Mesendoderm (in vitro differentiated cells): ENCODE results near the gene SERINC3.

Experiments
- DNase-seq: peaks from one replicate; pipeline ENCODE4 v3.0.0; 2013
- H2AK5ac ChIP-seq: 2 replicates; pipeline ENCODE4 v1.6.1; 2013; ENCODE audit warnings: low read length, inconsistent platforms
- H2BK120ac ChIP-seq: 2 replicates; pipeline ENCODE4 v1.6.1; 2013; ENCODE audit warnings: low read depth, mild to moderate bottlenecking, low read length, moderate library complexity, mixed read lengths
- H2BK15ac ChIP-seq: replicated peaks from 2 replicates; pipeline ENCODE4 v1.6.1; 2013; ENCODE audit warnings: low read depth, mild to moderate bottlenecking, moderate library complexity
- H2BK5ac ChIP-seq: 2 replicates; pipeline ENCODE4 v1.6.1; 2013; ENCODE audit warnings: low read length, inconsistent platforms
- H3K18ac ChIP-seq: 2 replicates; pipeline ENCODE4 v1.6.1; 2013; ENCODE audit warnings: mild to moderate bottlenecking, low read length, mixed read lengths
- H3K23ac ChIP-seq: one replicate; pipeline ENCODE4 v1.6.1; 2013; ENCODE audit warnings: low read length
- H3K27ac ChIP-seq: 2 replicates; pipeline ENCODE4 v1.5.1; 2013; ENCODE audit warnings: low read depth, mild to moderate bottlenecking, inconsistent platforms, low read length, moderate library complexity
- H3K27me3 ChIP-seq: 2 replicates; pipeline ENCODE4 v1.6.1; 2013; ENCODE audit warnings: low read length, control low read depth, mild to moderate bottlenecking, inconsistent platforms; ENCODE audit not compliant: insufficient read depth, poor library complexity
- H3K36me3 ChIP-seq: 2 replicates; pipeline ENCODE4 v1.6.1; 2013; ENCODE audit warnings: low read length, inconsistent platforms; ENCODE audit not compliant: control insufficient read depth, insufficient read depth
- H3K4ac ChIP-seq: one replicate; pipeline ENCODE4 v1.6.1; 2013; ENCODE audit warnings: low read depth, mild to moderate bottlenecking, low read length, moderate library complexity
- H3K4me1 ChIP-seq: 2 replicates; pipeline ENCODE4 v1.6.1; 2013; ENCODE audit warnings: low read depth, low read length, inconsistent platforms; ENCODE audit not compliant: control insufficient read depth
- H3K4me2 ChIP-seq: 2 replicates; pipeline ENCODE4 v1.6.1; 2013; ENCODE audit warnings: low read length
- H3K4me3 ChIP-seq: 2 replicates; pipeline ENCODE4 v1.5.1; 2013; ENCODE audit warnings: mild to moderate bottlenecking, low read length
- H3K56ac ChIP-seq: one replicate; pipeline ENCODE4 v1.6.1; 2013; ENCODE audit warnings: low read length
- H3K79me1 ChIP-seq: 2 replicates; pipeline ENCODE4 v1.6.1; 2013; ENCODE audit warnings: low read length, inconsistent platforms
- H3K79me2 ChIP-seq: 2 replicates; pipeline ENCODE4 v1.6.1; 2013; ENCODE audit warnings: mild to moderate bottlenecking, low read length; ENCODE audit not compliant: control insufficient read depth, insufficient read depth
- H3K9ac ChIP-seq: 2 replicates; pipeline ENCODE4 v1.6.1; 2013; ENCODE audit warnings: low read length, inconsistent platforms
- H4K5ac ChIP-seq: one replicate; pipeline ENCODE4 v1.6.1; 2013; ENCODE audit warnings: low read length
- H4K8ac ChIP-seq: one replicate; pipeline ENCODE4 v1.6.1; 2013; ENCODE audit warnings: low read depth, mild to moderate bottlenecking, control low read depth, low read length, moderate library complexity
- whole genome bisulfite sequencing: extraction: QIAGEN DNeasy Blood & Tissue Kit; methylation state at CpG from one replicate; pipeline ENCODE4 v1.1.7; 2013; ENCODE audit warnings: low lambda C conversion rate, missing lambda C conversion rate; ENCODE audit not compliant: insufficient coverage; ENCODE audit errors: extremely low coverage; 5-methylcytosine and 5-hydroxymethylcytosine counted together

Gene SERINC3

DNA sequence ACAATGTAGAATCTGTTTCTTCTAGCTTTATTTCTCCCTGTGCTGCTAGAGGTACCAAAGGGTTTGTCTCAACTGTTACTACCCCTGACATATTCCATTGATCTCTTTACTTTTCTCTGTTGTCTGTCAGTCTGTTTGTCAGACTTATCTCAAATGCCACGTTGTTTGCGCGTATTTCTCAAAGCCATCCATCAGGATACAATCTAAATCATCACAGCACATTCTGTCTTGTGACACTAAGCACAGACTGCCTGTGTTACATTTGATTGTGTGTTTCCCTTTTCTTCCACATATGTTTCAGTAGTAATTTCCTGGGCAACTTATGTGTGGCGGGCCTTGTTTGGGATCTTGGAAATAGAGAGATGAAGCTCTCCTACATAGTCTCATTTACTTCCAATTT lies 30.2 kb upstream of the SERINC3 start:
- Histone ChIP-seq H2BK120ac (no peak overlapping the region), H3K79me1 (peaks cover 4% of the 10 kb centered on the region), H3K23ac (no peak overlapping the region), H3K36me3 (no peaks in the 10 kb centered on the region), H3K27me3 (no peaks in the 10 kb centered on the region), H3K4me2 (no peak overlapping the region), H2BK5ac (no peak overlapping the region), H3K4me1 (peaks cover 3% of the 10 kb centered on the region), H2BK15ac (no peak overlapping the region), H3K79me2 (no peaks in the 10 kb centered on the region), H3K4me3 (no peak overlapping the region), H3K9ac (no peak overlapping the region), H3K4ac (no peak overlapping the region), H3K18ac (no peak overlapping the region), H2AK5ac (no peak overlapping the region), H4K5ac (no peak overlapping the region), H3K56ac (no peak overlapping the region), H3K27ac (no peak overlapping the region), H4K8ac (no peak overlapping the region)
- no peak for DNase-seq
- no CpG with 5 or more reads among the region's 4 CpGs for WGBS

DNA sequence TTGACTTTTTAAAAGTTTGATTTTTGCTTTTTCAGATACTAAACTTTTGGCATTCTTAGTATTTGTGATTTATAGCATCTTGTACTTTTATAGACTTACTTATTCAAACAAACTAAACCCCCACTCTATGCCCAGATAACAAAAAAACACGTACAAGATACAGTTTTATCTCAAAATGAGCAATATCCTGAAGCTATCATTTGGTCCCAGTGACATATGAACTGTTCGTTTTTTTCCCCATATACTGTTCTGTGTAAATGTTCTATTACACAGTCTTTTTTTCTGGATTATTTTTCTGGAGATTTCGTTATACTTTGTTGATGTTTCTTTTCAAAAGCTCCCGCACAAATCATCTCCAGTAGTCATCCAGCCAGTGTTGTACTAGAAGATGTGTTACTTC lies 27.3 kb upstream of the SERINC3 start:
- no peak overlapping the region for H2AK5ac ChIP-seq
- H3K56ac ChIP-seq: peak overlapping the region; percentile 30
- H3K79me2 ChIP-seq: no peaks in the 10 kb centered on the region
- no peak overlapping the region for H4K5ac ChIP-seq
- no peak overlapping the region for H3K4me3 ChIP-seq
- H2BK15ac ChIP-seq: no peak overlapping the region
- peaks cover 4% of the 10 kb centered on the region for H3K79me1 ChIP-seq
- no peak overlapping the region for H3K4ac ChIP-seq
- no peak overlapping the region for H3K27ac ChIP-seq
- WGBS: no CpG with 5 or more reads among the region's 4 CpGs
- H3K27me3 ChIP-seq: no peaks in the 10 kb centered on the region
- peaks cover 3% of the 10 kb centered on the region for H3K4me1 ChIP-seq
- no peak overlapping the region for H3K9ac ChIP-seq
- DNase-seq: no peak
- no peak overlapping the region for H2BK5ac ChIP-seq
- H3K18ac ChIP-seq: no peak overlapping the region
- no peak overlapping the region for H4K8ac ChIP-seq
- no peak overlapping the region for H2BK120ac ChIP-seq
- no peaks in the 10 kb centered on the region for H3K36me3 ChIP-seq
- no peak overlapping the region for H3K23ac ChIP-seq
- H3K4me2 ChIP-seq: no peak overlapping the region

DNA sequence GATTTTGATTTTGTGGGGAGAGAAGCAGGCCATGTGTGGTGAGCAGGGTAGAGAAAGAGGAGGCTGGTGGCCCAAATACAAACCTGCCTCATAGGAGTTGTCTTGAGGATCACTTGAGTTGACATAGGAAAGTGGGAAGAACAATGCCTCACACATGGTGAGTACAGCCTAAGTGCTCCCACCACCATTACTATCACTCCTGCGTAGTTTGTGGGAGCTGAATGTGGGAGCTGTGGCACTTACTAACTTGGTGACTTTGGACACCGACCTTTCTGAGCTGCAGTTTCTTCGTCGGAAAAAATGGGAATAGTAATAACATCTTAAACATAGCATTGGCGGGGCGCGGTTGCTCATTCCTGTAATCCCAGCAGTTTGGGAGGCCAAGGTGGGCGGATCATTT lies 25.5 kb upstream of the SERINC3 start:
- Histone ChIP-seq H3K56ac (no peak overlapping the region), H3K9ac (no peak overlapping the region), H3K36me3 (no peaks in the 10 kb centered on the region), H2BK120ac (no peak overlapping the region), H3K18ac (no peak overlapping the region), H4K5ac (no peak overlapping the region), H2AK5ac (no peak overlapping the region), H2BK15ac (no peak overlapping the region), H3K4ac (no peak overlapping the region), H4K8ac (no peak overlapping the region), H3K23ac (no peak overlapping the region), H3K4me3 (no peak overlapping the region), H3K79me2 (no peaks in the 10 kb centered on the region), H3K27me3 (no peaks in the 10 kb centered on the region), H3K27ac (no peak overlapping the region), H3K4me1 (no peaks in the 10 kb centered on the region), H2BK5ac (no peak overlapping the region), H3K79me1 (peaks cover 3% of the 10 kb centered on the region), H3K4me2 (no peak overlapping the region)
- DNase-seq: no peak
- WGBS: no CpG with 5 or more reads among the region's 8 CpGs

DNA sequence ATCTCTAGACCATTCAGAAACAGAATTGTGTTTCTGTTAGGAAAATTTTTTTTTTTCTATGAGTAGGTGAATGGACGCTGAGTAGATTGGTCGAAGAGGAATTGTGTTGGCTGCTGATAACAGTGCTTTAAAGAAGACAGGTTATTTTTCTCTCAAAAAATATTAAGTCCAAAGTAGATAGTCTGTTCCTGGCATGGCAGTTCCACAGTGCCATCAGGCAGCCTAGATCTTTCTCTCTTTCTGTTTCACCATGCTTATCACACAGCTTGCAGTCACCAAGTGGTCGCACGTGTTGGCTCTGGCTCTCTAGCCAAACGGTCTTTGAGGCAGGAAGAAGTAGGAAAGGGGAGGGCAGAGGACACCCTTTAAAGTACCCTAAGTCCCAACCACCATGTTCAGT lies 22.4 kb upstream of the SERINC3 start:
- no peak overlapping the region for H3K4me2 ChIP-seq
- WGBS: no CpG with 5 or more reads among the region's 5 CpGs
- H2BK15ac ChIP-seq: no peak overlapping the region
- no peak overlapping the region for H3K18ac ChIP-seq
- no peak overlapping the region for H2BK120ac ChIP-seq
- peaks cover 3% of the 10 kb centered on the region for H3K79me1 ChIP-seq
- no peaks in the 10 kb centered on the region for H3K79me2 ChIP-seq
- no peak overlapping the region for H2AK5ac ChIP-seq
- H3K23ac ChIP-seq: no peak overlapping the region
- no peak overlapping the region for H2BK5ac ChIP-seq
- no peak overlapping the region for H3K4me3 ChIP-seq
- no peaks in the 10 kb centered on the region for H3K27me3 ChIP-seq
- H4K5ac ChIP-seq: no peak overlapping the region
- no peak overlapping the region for H4K8ac ChIP-seq
- H3K27ac ChIP-seq: no peak overlapping the region
- no peaks in the 10 kb centered on the region for H3K36me3 ChIP-seq
- H3K9ac ChIP-seq: no peak overlapping the region
- no peak overlapping the region for H3K56ac ChIP-seq
- no peak for DNase-seq
- no peak overlapping the region for H3K4ac ChIP-seq
- H3K4me1 ChIP-seq: no peaks in the 10 kb centered on the region

DNA sequence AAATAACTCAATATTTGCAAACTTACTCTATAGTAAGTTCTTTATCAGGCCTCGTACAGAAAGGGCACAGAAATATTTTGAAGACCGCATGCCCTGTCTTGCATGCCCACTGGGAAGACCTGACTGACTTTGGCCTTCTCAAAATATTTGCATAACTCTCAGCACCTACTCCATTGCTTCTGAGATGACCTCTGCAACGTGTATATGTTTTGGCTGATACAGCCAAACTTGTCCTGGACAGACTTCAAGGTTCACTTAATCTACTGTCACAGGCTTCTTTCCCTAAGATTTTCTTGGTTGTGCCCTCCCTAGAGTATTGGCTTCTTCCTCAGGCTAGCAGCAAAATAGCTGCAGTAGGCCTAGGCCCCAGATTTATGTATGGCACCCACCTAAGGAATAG lies 21.5 kb upstream of the SERINC3 start:
- no peak overlapping the region for H2BK15ac ChIP-seq
- H3K4me2 ChIP-seq: no peak overlapping the region

DNA sequence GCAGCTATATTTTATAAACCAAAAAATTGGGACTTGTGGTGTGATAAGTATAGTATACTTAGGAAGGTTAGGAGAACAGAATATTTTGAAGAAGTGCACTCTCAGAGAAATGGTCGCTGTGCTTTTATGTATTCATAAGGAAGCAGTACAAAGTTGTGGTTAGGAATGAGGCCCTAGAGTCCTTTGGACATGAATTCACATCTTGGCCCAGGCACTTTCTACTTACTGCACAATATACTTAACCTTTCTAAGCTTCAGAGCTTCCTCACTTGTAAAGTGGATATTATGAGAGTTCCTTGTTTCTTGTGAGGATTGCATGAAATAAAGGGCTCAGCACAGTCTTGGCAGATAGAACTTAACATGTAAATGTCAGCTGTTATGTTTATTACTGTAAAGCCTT lies 21.0 kb upstream of the SERINC3 start:
- DNase-seq: no peak
- no CpG with 5 or more reads among the region's 1 CpG for WGBS
- Histone ChIP-seq H3K4me2 (no peak overlapping the region), H3K4ac (no peak overlapping the region), H3K18ac (no peak overlapping the region), H3K79me2 (no peaks in the 10 kb centered on the region), H2BK120ac (no peak overlapping the region), H3K4me1 (no peaks in the 10 kb centered on the region), H3K27ac (no peak overlapping the region), H2BK5ac (no peak overlapping the region), H2BK15ac (no peak overlapping the region), H3K23ac (no peak overlapping the region), H3K36me3 (no peaks in the 10 kb centered on the region), H3K4me3 (no peak overlapping the region), H4K5ac (no peak overlapping the region), H3K79me1 (peaks cover 3% of the 10 kb centered on the region), H3K56ac (no peak overlapping the region), H4K8ac (no peak overlapping the region), H3K27me3 (no peaks in the 10 kb centered on the region), H3K9ac (no peak overlapping the region), H2AK5ac (no peak overlapping the region)

More for the DNA sequence above, 21.5 kb upstream of the SERINC3 start:
- no peak overlapping the region for H3K27ac ChIP-seq
- no peak overlapping the region for H2AK5ac ChIP-seq
- no peak for DNase-seq
- H3K4me1 ChIP-seq: no peaks in the 10 kb centered on the region
- no peak overlapping the region for H3K18ac ChIP-seq
- H3K79me1 ChIP-seq: peaks cover 3% of the 10 kb centered on the region
- H3K79me2 ChIP-seq: no peaks in the 10 kb centered on the region
- H3K27me3 ChIP-seq: no peaks in the 10 kb centered on the region
- WGBS: no CpG with 5 or more reads among the region's 3 CpGs
- H4K8ac ChIP-seq: no peak overlapping the region
- no peak overlapping the region for H3K4me3 ChIP-seq
- H3K56ac ChIP-seq: no peak overlapping the region
- H3K4ac ChIP-seq: no peak overlapping the region
- no peak overlapping the region for H2BK120ac ChIP-seq
- no peak overlapping the region for H3K23ac ChIP-seq
- H2BK5ac ChIP-seq: no peak overlapping the region
- no peak overlapping the region for H3K9ac ChIP-seq
- H3K36me3 ChIP-seq: no peaks in the 10 kb centered on the region
- no peak overlapping the region for H4K5ac ChIP-seq
